Measurements from ENCODE around the gene CIAO3.

DNA sequence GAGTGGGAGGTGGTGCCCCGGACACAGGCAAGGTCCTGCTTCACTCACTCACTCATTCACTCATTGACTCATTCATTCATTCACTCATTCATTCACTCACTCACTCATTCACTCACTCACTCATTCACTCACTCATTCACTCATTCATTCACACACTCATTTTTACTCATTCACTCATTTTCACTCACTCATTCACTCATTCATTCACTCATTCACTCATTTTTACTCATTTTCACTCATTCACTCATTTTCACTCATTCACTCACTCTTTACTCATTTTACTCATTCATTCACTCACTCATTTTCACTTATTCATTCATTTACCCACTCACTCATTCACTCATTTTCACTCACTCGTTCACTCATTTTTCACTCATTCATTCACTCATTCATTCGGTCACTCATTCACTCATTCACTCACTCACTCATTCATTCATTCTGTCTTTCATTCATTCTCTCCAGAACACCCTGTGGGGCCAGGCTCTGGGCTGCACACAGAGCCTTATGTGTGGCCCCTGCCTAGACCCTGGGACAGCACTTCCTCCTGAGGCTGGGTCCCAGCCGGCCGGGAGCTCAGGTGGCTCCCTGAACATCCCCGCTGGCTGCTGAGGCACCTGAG is 38.2 kb upstream of the CIAO3 start:
- TF ChIP-seq CTCF (IDR thresholded peaks at IDR 0.05) (no peak), POLR2A (IDR thresholded peaks at IDR 0.05) (no peak)
